HL-60 (cell line): ENCODE measurements around the gene SLC3A2.

Experiments used
- POLR2AphosphoS5 ChIP-seq: IDR thresholded peaks from 2 replicates; pipeline ENCODE4 v1.6.1; 2012; ENCODE audit warnings: low read depth
- TF ChIP-seq, protein P1 (sequence below): IDR thresholded peaks from one replicate; pipeline ENCODE4 v1.5.1; 2011; ENCODE audit warnings: low read length, control low read depth, inconsistent platforms; ENCODE audit not compliant: insufficient read depth

DNA sequence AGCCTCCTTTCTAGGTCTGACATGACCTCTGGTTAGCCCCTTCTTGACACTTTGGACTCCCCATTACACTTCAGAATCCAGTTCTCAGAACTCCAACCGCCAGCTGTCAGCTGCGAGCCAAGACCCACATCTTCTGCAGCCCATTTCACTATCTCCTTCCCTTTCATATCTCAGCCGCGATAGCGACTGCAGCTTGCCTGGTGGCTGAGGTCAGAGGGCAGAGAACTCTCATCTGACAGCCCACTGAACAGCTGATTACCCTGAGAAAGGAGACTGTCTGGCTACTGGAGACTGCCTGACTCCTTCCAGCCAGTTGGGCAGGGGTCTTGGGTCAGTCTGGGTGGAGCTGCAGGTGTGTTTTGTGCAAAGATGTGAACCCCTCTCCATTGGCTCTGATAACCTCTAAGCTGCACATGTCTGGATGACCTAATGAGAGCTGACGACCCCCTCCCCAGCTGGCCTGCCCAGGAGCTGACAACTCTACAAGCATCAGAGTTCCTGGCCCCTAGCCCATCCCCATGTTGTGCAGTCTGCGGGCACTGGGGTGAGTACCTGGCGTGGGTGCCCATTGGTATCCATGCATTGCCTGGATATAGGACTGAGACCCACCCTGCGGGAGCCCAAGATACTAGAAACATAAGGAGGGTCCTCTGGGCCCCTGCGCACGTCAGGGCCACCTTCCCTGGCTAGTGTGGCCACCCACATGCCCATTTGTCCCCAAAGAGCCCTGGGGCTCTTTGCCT lies 39.4 kb downstream of the SLC3A2 start:
- TF ChIP-seq, protein P1, sequence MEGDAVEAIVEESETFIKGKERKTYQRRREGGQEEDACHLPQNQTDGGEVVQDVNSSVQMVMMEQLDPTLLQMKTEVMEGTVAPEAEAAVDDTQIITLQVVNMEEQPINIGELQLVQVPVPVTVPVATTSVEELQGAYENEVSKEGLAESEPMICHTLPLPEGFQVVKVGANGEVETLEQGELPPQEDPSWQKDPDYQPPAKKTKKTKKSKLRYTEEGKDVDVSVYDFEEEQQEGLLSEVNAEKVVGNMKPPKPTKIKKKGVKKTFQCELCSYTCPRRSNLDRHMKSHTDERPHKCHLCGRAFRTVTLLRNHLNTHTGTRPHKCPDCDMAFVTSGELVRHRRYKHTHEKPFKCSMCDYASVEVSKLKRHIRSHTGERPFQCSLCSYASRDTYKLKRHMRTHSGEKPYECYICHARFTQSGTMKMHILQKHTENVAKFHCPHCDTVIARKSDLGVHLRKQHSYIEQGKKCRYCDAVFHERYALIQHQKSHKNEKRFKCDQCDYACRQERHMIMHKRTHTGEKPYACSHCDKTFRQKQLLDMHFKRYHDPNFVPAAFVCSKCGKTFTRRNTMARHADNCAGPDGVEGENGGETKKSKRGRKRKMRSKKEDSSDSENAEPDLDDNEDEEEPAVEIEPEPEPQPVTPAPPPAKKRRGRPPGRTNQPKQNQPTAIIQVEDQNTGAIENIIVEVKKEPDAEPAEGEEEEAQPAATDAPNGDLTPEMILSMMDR, result no peak
- TF ChIP-seq POLR2AphosphoS5, result no peak
